ENCODE measurements around the gene CNPY3. TPM values are rescaled to one million over a fixed set of nuclear protein-coding genes. Genes with fewer than 3 reads are reported as not detected.
A peak's percentile ranks its signal among the peaks of the same experiment; 100 is the strongest.

Gene CNPY3
- total and polyA plus RNA-seq, 2 of the 13 experiments (the other 11 are each of a cell fraction or from before 2014, with no cell fraction given), result 42.3 to 60.2 TPM

DNA sequence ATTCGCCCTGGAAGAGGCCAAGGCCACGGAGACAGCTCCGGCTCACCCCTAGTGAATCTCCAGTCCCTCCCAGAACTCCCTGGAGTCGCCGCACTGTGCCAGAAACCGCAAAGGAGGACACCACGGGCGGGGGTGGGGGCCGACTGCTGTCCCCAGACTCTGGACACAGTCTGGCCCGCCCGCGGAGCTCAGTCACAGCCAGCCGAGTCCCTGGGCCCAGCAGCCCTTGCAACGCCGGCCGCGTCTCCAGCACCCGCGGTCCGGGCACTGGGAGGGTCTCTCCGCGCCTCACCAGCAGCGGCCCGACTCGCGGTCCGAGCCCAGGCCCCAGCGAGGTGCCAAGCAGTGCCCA is 49.2 kb downstream of the CNPY3 start (continued):
- TF ChIP-seq POLR2AphosphoS5 (IDR thresholded peaks at IDR 0.05; ENCODE audit: low read depth, low read length) (no peak), ZNF501 (CRISPR knock-in tag; IDR thresholded peaks at IDR 0.05) (no peak; the same call in 1 of the 2 replicates), RORA (CRISPR knock-in tag; IDR thresholded peaks at IDR 0.05) (0 out of 2 replicates have a peak, but pooled peaks have one; percentile 69), ZKSCAN8 (CRISPR knock-in tag; IDR thresholded peaks at IDR 0.05; ENCODE audit: borderline replicate concordance) (no peak), ZNF441 (CRISPR knock-in tag; IDR thresholded peaks at IDR 0.05; ENCODE audit: borderline replicate concordance) (no peak), ZNF652 (CRISPR knock-in tag; IDR thresholded peaks at IDR 0.05; ENCODE audit: borderline replicate concordance, low read depth) (no peak), PHF20 (CRISPR knock-in tag; IDR thresholded peaks at IDR 0.05) (no peak), UBTF (CRISPR knock-in tag; IDR thresholded peaks at IDR 0.05) (peak; percentile 97), ZNF839 (CRISPR knock-in tag; IDR thresholded peaks at IDR 0.05; ENCODE audit: borderline replicate concordance) (no peak), TAF1 (CRISPR knock-in tag; IDR thresholded peaks at IDR 0.05) (no peak), HOXA5 (CRISPR knock-in tag; IDR thresholded peaks at IDR 0.05) (no peak), ZNF720 (CRISPR knock-in tag; IDR thresholded peaks at IDR 0.05) (no peak), ZNF17 (CRISPR knock-in tag; IDR thresholded peaks at IDR 0.05) (no peak), SMARCC2 (IDR thresholded peaks at IDR 0.05) (no peak), RXRA (CRISPR knock-in tag; IDR thresholded peaks at IDR 0.05) (no peak), HOXA3 (CRISPR knock-in tag; IDR thresholded peaks at IDR 0.05) (no peak), RFX1 (IDR thresholded peaks at IDR 0.05) (no peak), NFYB (CRISPR knock-in tag; IDR thresholded peaks at IDR 0.05) (no peak), ZNF451 (CRISPR knock-in tag; IDR thresholded peaks at IDR 0.05) (no peak), MYNN (CRISPR knock-in tag; IDR thresholded peaks at IDR 0.05; ENCODE audit: low read depth) (no peak), AHR (CRISPR knock-in tag; IDR thresholded peaks at IDR 0.05) (no peak), ZNF558 (CRISPR knock-in tag; IDR thresholded peaks at IDR 0.05; ENCODE audit: borderline replicate concordance) (peak; percentile 92; the same call in 1 of the 2 replicates), ZFAT (CRISPR knock-in tag; conservative IDR thresholded peaks at IDR 0.05) (no peak)
- TF ChIP-seq, protein P1, sequence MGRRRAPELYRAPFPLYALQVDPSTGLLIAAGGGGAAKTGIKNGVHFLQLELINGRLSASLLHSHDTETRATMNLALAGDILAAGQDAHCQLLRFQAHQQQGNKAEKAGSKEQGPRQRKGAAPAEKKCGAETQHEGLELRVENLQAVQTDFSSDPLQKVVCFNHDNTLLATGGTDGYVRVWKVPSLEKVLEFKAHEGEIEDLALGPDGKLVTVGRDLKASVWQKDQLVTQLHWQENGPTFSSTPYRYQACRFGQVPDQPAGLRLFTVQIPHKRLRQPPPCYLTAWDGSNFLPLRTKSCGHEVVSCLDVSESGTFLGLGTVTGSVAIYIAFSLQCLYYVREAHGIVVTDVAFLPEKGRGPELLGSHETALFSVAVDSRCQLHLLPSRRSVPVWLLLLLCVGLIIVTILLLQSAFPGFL (CRISPR knock-in tag; IDR thresholded peaks at IDR 0.05), result 0 out of 2 replicates have a peak, but pooled peaks have one; percentile 70
- TF ChIP-seq, protein P2, sequence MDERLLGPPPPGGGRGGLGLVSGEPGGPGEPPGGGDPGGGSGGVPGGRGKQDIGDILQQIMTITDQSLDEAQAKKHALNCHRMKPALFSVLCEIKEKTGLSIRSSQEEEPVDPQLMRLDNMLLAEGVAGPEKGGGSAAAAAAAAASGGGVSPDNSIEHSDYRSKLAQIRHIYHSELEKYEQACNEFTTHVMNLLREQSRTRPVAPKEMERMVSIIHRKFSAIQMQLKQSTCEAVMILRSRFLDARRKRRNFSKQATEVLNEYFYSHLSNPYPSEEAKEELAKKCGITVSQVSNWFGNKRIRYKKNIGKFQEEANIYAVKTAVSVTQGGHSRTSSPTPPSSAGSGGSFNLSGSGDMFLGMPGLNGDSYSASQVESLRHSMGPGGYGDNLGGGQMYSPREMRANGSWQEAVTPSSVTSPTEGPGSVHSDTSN (CRISPR knock-in tag; IDR thresholded peaks at IDR 0.05), result no peak
- TF ChIP-seq, protein P3, sequence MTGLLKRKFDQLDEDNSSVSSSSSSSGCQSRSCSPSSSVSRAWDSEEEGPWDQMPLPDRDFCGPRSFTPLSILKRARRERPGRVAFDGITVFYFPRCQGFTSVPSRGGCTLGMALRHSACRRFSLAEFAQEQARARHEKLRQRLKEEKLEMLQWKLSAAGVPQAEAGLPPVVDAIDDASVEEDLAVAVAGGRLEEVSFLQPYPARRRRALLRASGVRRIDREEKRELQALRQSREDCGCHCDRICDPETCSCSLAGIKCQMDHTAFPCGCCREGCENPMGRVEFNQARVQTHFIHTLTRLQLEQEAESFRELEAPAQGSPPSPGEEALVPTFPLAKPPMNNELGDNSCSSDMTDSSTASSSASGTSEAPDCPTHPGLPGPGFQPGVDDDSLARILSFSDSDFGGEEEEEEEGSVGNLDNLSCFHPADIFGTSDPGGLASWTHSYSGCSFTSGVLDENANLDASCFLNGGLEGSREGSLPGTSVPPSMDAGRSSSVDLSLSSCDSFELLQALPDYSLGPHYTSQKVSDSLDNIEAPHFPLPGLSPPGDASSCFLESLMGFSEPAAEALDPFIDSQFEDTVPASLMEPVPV (CRISPR knock-in tag; IDR thresholded peaks at IDR 0.05), result peak; percentile 16; the same call in 1 of the 2 replicates
- TF ChIP-seq, protein P4, sequence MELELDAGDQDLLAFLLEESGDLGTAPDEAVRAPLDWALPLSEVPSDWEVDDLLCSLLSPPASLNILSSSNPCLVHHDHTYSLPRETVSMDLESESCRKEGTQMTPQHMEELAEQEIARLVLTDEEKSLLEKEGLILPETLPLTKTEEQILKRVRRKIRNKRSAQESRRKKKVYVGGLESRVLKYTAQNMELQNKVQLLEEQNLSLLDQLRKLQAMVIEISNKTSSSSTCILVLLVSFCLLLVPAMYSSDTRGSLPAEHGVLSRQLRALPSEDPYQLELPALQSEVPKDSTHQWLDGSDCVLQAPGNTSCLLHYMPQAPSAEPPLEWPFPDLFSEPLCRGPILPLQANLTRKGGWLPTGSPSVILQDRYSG (CRISPR knock-in tag; IDR thresholded peaks at IDR 0.05), result no peak
